RPMI7951 (cell line): ENCODE results near the gene NRXN2. TPM values are rescaled to one million over a fixed set of nuclear protein-coding genes. Genes with fewer than 3 reads are reported as not detected.
"Not testable (repeated sequence)": the region's sequence is repeated elsewhere in the genome, so short reads cannot be mapped to it uniquely, and the experiment has no call there.

Experiments used
- DNase-seq: peaks from one replicate; pipeline ENCODE4 v3.0.0-alpha.2; 2012; ENCODE audit warnings: low read depth
- total RNA-seq: library from RNA; depleted of rRNA; stranded (reverse); fragments of >200 nt; shearing (Covaris generic); gene quantifications from 2 replicates; pipeline ENCODE4 v1.2.3, GENCODE V29; 2014

Gene NRXN2
- total RNA-seq, 1 experiment from 2014 or later, result 0.36 TPM

DNA sequence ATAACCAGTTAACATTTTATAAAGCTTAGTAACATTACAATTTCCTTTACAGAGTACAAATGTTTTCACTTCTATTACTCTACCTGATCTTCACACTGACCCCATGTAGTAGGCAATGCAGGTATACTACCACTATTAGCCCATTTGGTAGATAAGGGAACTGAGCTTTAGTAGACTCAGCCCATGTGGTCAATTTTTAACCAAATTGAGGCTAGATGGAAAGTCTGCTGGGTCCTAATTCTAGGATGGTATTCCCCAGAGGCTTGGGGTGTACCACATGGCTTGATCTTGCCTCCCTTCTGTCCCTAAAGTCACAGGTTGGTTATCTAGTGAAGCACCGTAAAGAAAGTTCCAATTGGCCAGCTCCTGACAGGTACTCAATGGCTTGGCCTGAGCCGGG, 48.2 kb downstream of the NRXN2 start:
- DNase-seq, result no peak

DNA sequence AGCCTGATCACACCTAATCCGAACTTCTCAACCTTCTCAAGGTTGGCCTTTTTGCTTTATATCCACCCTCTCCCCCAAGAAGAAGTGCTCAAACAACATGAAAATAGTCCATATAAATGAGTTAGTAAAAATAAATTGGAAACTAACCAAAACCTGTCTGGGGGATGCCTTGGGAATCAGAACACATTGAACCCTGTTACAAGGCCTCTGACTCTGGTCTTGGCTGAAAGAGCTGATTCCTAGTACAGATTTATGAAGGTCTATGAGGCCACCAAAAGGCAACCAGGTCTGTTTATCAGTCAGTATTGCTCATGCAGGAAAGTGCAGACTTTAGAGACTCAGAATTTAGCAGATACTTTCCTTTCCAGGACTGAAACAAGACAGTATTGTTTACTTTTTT, 49.7 kb downstream of the NRXN2 start:
- no peak for DNase-seq

DNA sequence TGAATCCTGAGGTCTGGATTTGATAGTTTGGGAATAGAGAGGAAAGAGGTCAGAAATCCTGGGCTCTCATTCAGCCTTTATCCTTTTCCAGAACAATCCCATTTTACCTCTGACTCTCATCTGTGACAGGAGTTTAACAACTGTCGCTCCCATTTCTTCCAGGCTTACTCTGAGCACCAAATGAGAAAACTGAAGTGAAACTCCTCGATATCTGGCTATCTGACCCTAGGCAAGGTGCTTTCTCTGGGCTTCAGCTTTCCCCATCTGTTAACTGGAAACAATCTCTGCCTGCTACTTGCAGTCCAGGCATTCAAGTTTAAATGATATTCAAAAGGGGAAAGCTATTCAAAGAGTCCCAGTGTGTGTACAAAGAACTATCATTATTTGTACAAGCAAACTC, 50.1 kb downstream of the NRXN2 start:
- DNase-seq, result no peak

DNA sequence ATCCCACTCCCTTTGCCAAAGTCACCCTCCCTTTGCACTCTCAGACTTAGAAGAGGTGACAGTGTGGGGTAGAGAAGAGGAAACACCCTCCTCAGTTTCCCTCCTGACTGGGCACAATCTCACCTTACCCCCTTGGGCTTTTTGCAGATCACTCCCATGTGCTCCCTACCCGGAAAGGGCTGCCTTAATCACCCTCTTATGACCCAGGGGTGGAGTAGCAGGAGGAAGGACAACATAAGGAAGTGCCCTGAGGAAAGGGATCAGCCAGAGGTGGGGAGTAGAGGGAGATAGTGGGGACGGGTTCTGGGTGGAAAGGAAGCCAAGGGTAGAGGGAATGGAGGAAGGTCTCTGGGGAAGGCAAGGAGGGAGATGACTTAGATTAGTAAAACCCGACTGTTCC, 52.0 kb downstream of the NRXN2 start:
- no peak for DNase-seq

DNA sequence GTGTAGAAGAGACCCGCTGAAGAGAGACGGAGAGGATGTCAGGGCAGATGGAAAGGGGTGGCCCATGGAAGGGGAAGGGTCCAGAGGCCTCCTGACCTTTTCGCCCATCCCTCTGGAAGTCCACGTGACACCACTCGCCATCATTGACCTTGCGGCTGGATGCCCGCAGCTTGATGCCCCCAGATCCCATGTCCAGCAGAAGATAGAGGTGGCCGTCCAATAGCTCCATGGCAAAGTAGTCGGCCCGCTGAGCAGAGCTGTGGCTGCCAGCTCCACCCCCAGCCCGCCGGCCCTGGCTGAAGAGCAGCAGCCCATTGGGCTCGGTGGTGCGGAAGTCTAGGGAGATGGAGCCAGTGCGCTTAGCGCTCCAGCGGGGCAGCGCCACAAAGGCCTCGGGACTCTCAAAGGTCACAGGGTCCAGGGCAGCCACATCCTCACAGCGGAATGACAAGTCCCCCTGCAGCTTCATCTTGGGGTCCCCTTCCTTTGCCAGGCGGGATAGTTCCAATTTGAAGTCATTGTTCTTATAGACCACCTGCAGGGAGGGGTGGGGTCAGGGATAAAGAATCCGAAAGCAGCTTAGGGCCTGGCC, 55.7 kb downstream of the NRXN2 start:
- DNase-seq, result no peak

DNA sequence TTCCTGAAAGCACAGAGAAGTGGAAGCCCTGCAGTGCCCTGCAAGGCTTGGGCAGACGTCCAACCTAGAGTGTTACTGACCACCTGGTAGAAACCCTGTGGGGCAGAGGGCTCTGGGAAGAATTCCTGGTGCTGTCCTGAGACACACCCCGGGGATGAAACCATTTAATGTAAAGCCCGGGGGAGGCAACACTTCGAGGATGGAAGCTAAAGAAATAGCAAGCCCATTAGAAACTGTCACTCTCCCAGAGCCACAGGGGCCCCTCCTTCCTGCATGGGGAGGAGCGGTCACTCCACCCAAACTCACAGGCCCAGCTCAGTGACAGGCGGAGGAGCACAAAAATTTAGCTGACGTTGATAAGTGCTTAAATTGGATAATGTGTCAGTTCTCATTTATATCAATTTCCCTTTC, 57.6 kb downstream of the NRXN2 start:
- peak; percentile 9 for DNase-seq

DNA sequence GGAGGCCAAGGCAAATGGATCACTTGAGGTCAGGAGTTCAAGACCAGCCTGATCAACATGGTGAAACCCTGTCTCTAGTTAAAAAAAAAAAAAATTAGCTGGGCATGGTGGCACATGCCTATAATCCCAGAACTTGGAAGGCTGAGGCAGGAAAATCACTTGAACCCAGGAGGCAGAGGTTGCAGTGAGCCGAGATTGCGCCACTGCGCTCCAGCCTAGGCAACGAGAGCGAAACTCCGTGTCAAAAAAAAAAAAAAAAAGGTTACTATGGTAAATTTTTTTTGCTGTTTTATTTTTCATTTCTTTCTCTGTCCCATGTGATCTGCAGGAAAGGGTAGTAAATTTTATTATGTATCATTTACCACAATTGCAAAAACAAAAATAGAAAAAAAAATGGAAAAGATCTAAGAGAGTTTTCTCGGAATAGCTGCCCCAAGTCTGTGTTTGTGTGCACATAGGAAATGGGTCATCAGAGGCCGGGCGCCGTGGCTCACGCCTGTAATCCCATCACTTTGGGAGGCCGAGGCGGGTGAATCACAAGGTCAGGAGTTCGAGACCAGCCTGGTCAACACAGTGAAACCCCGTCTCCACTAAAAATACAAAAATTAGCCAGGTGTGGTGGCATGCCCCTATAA, 58.6 kb downstream of the NRXN2 start:
- not testable (repeated sequence) for DNase-seq

DNA sequence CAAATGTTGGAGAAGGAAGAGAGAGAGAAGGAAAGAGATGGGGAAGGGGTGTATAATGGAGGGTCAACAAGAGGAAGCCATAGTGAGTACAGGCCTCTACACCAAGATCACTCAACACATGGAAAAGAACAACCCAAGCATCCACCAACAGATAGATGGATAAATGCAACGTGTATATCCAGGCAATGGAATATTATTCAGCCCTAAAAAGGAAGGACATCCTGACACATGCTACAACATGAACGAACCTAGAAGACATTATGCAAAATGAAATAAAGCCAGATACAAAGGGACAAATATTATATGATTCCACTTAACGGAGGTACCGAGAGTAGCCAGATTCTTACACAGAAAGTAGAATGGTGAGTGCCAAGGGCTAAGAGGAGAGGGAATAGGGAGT, 59.3 kb downstream of the NRXN2 start:
- DNase-seq, result no peak

DNA sequence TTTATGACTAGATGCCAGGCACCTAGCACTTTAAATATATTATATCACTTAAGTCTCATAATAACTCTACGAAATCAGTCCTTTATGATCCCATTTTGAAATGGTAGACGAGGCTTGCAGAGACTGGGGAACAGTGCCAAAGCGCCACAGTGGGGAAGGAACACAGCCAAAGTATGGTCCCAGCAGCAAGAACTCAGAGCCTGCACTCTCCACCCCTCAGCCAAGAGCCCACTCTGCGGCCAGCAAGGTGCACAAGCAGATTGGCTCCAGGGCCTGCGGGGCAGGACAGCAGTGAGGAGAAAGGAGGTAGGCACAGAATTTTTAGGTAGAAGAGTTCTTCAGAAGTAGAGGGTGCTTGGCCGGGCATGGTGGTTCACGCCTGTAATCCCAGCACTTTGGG, 61.4 kb downstream of the NRXN2 start:
- no peak for DNase-seq

DNA sequence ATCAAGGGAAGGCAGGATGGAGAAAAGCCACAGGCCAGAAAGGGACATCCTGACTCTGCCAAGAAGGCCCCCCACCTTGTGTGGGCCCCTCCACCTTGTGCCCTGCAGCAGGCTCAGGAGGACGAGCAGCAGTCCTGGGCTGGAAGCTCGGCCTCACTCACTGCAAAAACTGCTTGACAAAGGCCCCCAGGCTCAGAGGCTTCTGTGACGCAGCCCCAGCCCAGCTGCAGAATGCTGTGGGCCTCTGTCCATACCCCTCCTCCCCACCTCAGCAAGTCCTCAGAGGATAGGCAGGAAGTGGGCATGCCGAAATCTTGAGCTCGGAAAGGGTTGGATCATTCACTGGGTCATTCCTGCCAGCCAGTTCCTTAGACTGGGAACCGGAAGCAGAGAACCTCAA, 61.9 kb downstream of the NRXN2 start:
- peak; percentile 88 for DNase-seq

DNA sequence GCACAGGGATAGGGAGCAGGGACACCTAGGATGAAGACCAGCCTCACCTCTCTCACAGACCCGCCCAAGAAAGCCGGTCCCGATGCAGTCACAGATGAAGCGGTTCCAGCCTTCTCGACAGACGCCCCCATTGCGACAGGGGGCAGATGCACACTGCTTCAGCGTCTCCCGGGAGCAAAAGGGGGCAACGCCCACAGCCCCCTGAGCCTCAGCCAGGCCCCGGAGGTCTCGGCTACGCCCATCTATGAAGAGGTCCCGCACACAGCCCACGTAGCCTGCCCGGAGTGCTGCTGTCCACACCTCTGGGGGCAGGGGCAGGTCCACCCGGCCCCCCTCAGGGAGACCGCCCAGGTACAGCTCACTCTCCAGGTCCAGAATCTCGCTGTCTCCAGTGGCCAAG, 62.3 kb downstream of the NRXN2 start:
- no peak for DNase-seq

DNA sequence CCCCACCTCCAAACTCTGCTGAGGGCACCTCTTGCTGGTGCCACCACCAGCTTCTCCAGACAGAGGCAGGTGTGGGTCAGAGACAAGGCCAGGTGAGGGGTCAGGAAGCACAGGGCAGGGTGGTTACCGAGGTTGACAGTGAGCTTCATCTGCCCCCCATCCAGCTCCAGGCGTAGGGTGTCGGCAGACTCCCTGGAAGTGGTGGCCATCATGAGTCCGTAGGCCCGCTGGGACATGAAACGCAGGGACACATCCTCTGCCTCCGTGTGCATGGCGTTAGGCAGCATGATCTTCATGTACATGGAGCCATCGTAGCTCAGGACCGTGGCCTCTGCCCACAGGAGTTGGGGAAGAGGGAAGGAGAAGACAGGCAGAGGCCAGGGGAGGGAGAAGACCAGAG, 62.8 kb downstream of the NRXN2 start:
- DNase-seq, result no peak

DNA sequence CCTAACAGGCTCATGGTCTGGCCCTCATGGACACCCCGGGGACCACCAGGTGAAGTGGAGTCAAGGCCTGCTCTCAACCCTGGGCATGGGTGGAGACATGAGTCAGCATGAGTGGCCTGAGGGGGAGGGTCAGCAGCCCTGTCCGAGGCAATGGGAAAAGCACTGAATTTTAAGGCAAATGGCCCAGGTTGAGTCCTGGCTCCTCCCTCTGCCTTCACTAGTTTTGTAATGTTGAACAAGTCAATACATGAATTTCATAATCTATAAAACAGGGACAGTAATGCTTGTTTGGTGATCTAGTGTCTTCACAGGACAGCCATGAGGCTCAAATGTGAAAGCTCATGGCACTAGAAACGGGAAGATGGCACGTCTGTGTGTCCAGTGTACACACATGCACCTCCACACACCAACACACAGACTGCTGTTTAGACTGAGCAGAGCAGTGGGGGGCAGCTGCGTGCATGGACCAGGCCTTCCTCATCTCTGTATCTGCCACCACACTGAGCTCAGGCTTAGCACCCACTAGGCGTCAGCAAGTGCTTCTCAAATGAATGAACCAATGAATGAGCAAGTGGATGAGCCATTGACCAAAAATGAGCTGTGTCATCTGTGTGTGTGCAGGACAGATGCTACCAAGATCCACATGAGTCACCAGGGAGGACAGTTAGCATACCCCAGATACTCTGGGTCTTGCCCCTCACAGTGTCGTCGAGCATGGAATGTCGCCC, 63.4 kb downstream of the NRXN2 start:
- DNase-seq, result peak; percentile 95

DNA sequence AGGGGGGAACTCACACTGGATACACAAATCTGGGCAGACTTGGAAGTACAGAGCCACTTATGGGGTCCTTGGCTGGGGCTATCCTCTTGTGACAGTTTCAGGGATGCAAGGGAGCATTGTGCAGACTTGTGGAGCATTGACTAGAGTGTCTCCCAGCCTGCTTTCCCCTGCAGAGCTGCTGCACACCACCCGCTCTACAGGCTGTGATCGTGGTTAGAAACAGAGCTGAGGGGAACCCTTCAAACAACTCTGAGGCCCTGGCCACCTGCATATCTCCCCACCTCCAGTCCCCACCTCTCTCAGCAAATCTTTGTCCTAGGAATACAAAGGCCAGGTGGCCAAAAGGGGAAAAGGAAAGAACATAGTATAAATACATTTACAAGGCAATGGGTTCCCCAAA, 64.7 kb downstream of the NRXN2 start:
- no peak for DNase-seq

DNA sequence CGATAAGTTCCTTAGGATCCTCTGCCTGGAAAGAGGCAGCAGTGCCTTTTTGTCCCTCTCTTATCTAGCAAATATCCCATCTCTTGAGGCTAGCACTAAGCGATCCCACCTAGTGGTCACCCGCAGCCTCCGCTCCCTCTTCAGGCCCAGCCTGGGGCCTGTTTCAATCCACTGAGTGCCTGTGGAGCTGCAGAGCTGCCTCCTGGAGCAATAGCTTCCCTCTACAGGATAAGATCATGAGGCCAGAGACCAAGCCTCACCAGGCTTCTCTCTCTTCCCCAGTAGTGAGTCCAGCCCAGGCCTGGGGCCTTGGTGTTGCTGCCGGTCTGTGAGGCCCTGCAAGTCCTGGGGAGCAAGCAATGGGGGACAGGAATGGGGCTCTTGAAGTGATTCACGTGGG, 66.1 kb downstream of the NRXN2 start:
- no peak for DNase-seq

DNA sequence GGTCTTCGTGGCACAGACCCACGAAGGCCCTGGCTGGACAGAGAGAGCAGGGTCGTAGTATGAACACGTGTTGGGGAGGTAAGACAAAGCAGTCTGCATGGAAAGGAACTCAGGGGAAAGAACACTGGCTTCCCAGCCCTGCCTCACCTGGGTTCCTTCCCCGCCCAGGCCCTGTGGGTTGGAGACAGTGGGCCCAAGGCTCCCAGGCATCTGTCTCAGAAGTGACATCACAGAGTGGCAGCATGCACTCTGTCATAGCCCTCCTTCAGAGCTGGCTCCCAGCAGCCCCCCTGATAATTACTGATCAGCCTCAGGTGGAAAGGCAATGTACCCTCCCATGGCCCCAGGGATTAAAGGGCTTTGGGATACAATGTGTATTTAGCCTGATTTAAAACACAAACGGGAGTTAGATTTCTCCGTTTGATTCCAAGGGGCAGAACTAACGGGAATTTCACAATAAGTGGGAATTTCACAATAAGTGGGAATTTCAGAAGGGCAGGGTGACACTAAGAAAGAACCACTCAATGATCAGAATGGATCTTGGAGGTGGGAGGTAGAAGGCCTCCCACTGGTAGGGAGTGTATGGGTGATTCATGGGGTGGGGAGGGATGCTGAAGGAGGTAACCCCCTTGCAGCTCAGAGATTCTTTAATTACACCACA, 66.9 kb downstream of the NRXN2 start:
- no peak for DNase-seq

DNA sequence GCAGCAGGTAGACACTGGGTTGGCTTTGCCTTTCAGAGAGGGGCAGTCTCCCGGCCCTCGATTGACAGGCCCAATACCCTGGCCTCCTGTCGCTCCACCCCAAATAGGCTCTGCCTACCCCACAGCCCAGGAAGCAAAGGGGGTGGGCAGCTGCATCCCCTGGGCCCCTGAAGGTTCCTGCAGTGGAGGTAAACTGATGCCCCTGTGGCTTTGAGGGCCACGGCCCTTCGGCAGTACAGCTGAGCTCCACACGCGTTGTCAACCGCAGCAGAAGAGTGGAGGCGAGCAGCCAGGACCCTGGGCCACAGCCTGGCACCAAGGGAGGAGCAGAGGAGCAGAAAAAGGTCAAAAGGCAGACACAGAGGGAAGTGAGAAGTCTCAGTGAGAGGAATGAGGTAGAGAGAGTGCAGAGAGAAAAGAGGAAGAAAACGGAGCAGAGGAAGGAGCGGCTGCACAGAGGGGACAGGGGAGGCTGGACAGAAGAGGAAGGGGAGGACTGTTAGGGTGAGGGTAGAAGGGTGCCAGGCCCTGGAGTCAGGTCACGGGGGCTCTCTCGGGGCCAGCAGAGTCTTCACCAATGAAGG, 67.9 kb downstream of the NRXN2 start:
- no peak for DNase-seq

DNA sequence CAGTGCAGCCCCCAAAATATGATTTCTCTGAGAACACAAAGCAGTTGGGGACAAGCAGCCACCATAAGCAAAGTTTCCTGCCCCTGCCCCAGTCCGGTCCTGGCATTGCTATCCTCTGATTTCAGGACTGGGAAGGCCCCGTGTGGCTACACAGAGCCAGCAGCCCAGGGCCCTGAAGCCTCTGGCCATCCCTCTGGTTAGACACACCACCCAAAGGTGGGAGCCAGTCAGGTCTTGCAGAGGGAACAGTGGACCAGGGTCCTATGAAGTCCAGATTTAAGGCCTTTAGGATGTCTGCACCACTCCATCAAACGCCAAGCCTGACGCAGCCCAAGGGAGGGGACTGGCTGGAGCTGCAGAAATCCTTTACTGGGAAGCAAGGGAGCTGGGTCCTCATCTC, 68.6 kb downstream of the NRXN2 start:
- no peak for DNase-seq

DNA sequence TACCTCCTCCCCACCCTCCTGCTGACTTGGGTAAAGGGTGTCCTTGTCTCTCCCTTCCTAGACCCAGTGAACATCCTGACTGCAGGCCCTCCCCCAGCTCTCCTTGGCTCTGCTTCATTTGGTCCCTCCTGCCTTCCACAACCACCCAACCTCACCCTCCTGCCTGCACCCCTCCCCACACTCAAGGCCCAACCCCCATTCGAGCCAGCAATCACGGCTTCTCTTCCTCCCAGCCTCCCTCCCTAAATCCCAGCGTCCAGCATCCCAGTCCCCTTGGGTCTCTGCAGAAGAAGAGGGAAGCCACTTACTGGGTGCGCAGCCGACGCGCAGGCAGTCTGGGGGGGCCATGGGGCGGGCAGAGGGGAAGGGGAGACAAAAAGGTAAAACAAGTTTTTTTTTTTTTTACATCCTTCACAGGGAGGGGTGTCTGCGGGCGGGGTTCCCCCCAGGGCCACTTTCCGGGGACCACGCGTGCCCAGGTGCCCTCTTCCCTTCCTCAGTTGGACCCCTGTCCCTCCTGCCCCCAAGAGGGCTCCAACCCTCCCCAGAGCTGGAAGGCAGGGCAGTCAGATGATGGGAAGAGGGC, 69.5 kb downstream of the NRXN2 start:
- no peak for DNase-seq

DNA sequence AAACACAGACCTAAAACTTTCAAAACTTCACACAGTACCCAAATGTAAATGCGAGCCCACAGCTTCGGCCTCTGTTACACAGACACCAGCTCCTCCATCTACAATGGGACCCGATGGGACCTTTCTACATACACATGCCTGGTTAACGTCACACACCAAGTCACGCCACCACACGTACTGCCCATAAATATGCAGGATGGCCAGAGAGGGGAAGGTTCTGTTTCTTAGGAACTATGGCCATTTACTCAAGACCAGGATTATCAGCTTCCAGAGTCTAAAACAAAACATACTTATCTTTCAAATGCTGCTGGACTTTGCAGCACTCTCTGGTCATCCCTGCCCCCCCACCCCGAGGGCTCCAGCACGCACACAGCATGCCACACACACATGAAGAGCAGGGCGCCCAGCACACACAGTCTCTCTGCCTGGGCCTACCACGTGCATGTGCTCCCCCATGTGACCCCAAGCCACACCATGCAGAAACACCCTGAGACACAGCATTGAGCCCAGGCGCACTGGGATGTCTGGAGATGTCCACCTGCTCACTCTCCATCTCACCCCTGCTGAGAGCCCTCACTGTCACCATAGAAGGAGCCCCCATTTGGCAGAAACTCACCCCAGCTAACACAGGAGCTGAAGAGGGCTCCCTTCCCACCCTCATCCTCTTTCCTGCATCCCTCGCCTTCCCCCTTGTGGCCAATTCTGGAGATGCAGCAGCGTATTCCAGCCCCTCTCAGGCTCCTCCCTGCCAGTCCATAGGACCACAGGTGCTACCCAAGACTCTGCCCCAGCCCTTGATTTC, 70.2 kb downstream of the NRXN2 start:
- DNase-seq, result peak; percentile 56

DNA sequence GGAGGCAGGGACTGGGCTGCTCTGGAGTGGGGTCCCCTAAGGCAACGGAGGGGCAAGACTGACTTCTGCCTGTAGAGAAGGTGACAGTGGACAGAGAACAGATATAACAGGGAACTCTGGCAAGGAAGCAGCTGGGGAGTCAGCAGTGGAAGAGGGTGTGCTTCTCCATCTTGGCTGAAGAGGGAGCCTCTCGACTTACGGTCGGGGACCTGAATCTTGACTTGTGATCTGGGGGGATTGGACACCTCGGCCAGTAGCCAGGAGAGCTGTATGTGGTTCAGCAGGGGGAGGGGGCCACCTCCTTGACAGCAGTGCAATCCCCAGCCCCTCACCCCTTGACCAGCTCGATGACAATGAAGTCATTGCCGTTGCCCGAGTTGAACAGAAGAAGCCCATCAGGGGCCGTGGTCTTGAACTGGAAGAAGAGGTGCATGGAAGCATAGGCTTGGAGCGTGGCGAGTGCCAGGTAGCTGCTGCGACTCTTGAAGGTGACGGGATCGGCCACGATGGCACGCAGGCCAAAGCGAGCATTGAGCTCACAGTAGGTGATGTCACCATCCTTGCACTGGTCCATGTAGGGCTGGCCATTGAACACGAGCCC, 72.0 kb downstream of the NRXN2 start:
- DNase-seq, result no peak
